NB4 (cell line): Measurements from ENCODE around the gene LGR4.

Source experiments
- DNase-seq: peaks from one replicate; pipeline ENCODE4 v3.0.0; 2010; ENCODE audit warnings: low read depth
- H3K4me3 ChIP-seq: one replicate; pipeline ENCODE4 v1.5.1; 2011; ENCODE audit warnings: mild to moderate bottlenecking, low read depth, low read length, moderate library complexity
- CTCF ChIP-seq: IDR thresholded peaks from one replicate; pipeline ENCODE4 v1.5.1; 2012; ENCODE audit warnings: low read depth, low read length
- MAX ChIP-seq: IDR thresholded peaks from 2 replicates; pipeline ENCODE4 v1.6.1; 2011; ENCODE audit warnings: low read depth, low read length
- MYC ChIP-seq: IDR thresholded peaks from 2 replicates; pipeline ENCODE4 v1.6.1; 2011; ENCODE audit warnings: low read depth, low read length
- POLR2A ChIP-seq: IDR thresholded peaks from 2 replicates; pipeline ENCODE4 v1.6.1; 2011; ENCODE audit warnings: mild to moderate bottlenecking; ENCODE audit not compliant: insufficient read length; ENCODE audit errors: extremely low read depth

Gene LGR4

DNA sequence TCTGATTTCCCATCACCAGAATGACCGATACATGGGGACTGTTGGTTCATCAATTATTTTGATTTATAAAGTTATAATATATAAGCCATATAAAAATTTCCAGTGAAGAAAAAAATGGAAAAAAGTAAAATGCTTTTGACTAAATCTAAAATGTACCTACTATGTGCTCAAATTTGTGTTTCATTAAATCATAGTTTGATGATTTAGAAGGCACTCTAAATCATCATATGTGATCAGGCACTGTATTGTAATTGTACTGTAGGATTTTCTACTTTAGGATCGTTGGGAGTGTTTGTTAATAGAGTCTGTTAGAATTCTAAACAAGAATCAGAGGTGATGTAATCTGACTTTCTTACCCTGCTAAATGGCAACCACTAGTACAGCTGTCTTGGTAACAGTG lies 31.6 kb upstream of the LGR4 start:
- TF ChIP-seq MAX = no peak
- TF ChIP-seq MYC = no peak
- TF ChIP-seq POLR2A = no peak
- TF ChIP-seq CTCF = no peak
- DNase-seq = no peak
- no peak overlapping the region for H3K4me3 ChIP-seq

DNA sequence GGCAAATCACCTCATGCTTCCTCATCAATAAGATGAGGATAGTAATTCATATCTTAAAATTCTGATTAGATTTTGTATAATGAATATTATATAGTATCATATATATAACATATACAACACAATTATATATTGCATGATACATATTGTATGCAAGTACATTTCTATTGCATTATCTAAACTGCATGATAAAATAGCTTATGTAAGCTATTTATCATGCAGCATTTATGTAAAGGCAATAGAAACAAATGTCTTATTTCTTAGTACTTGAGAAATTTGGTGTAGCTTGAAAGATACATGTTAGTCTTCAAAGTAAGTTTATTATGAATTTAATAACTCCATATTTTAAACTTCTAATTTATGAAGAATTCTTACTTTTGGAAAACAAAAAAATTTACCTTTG lies 28.5 kb upstream of the LGR4 start:
- H3K4me3 ChIP-seq = no peak overlapping the region
- no peak for DNase-seq
- TF ChIP-seq CTCF (no peak), MAX (no peak), MYC (no peak), POLR2A (no peak)

DNA sequence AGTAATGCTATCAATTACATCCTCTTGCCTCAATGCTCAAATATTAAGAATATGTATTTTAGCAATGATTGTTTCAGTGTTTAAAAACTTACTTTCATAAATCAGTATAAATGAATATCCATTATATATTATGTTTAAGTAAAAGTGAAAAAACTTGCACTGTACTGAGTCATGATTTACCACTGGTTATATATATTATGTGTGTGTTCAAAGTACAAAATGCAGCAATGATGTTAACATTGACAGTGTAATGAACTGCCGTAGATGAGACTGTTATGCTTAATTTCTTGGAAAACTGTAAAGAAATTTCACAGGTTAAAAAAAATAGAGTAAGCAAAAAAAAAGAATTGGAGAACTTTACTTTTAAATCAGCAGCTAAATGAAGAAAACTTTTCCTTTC lies 25.3 kb upstream of the LGR4 start:
- TF ChIP-seq CTCF = no peak
- no peak for TF ChIP-seq MYC
- no peak for TF ChIP-seq MAX
- no peak for TF ChIP-seq POLR2A
- DNase-seq = no peak
- no peak overlapping the region for H3K4me3 ChIP-seq

GRCh38 chr11:27497284-27497866 lies 24.8 kb upstream of the LGR4 start:
- no peak overlapping the region for H3K4me3 ChIP-seq
- DNase-seq = peak; percentile 48
- TF ChIP-seq MYC (no peak), CTCF (peak; percentile 10), POLR2A (no peak)

- no peak overlapping the region for H3K4me3 ChIP-seq
- TF ChIP-seq MAX (no peak), MYC (no peak), CTCF (no peak), POLR2A (no peak)
- DNase-seq = no peak
These were observed 23.9 kb upstream of the LGR4 start for GRCh38 chr11:27496461-27496860.

DNA sequence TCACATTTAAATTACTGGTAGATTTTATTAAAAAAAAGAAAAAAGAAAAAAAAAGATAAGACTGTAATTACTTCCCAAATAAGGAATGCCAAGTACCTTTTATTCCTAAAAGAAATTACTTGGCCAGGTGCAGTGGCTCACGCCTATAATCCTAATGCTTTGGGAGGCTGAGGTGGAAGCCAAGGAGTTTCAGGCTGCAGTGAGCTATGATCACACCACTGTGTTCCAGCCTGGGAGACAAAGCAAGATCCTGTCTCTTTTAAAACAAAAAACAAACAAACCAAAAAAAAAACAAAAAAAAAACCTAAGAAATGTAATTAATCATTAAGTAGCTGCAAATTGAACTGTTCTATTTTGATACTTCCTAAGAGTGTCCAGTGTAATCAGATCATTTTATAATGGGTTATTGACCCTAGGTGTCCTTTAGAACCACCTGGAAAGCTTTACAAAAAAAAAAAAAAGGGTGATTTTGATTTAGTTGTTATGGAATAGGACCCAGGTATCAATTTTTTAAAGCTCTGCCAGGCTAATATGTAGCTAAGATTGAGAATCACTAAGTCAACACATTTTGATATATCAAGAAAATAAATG lies 23.2 kb upstream of the LGR4 start:
- no peak for DNase-seq
- TF ChIP-seq CTCF (no peak), MYC (no peak), MAX (no peak), POLR2A (no peak)
- no peak overlapping the region for H3K4me3 ChIP-seq
